Measurements from ENCODE around the gene UTP25.

UTP25 gene

DNA sequence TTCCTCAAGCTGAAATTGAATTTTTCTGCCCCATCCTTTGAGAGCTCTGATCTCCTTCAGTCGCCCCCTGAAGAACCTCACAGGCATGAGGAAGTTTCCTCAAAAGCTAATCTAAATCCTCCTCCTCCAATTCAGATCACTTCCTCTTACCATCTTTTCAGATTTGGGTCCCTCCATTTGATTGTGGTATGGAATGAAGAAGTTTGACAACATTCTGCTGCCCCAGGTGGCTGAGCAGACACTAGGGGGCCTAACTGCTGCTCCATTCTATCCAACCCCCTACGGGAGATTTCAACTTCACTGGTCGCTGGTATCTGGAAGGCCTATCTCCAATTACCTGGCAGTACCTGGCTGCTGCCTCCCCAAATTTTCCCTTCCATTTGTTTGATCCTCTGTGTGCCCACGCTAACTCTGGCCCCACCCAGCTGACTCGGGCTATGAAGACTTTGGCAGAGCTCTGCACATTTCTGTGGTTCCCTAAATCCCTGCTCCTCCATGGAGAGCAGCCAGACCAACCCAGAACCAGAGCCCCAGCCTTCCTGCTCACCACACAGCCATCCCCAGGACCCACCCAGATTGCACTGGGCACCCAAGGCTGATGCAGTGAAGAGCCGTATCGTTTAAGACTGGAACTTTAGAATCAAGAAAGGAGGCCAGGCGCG is 29.7 kb upstream of the UTP25 start:
- DNase-seq (ENCODE audit: extremely low spot score), result no peak
- no peak for TF ChIP-seq CTCF (IDR thresholded peaks at IDR 0.05; ENCODE audit: control extremely low read depth, extremely low read depth, low read depth, missing control alignments)
- ChIA-PET CTCF (interaction anchor here (0.6 to 4.2 kb wide), 5 partner anchors 11 to 25 kb away, joined by 3 to 20 read pairs (median 3); partner anchors contain the start of gene C1orf74), POLR2A (no interaction called here)

- ChIA-PET POLR2A (no interaction called here), CTCF (interaction anchor here (1.0 to 4.5 kb wide), 5 partner anchors 7 to 26 kb away, joined by 3 to 16 read pairs (median 4); partner anchors contain the start of gene UTP25)
- TF ChIP-seq CTCF (IDR thresholded peaks at IDR 0.05; ENCODE audit: control extremely low read depth, extremely low read depth, low read depth, missing control alignments), result no peak
- DNase-seq (ENCODE audit: extremely low spot score), result no peak
Observed at GRCh38 chr1:209800984-209801834, 26.6 kb upstream of the UTP25 start.

- TF ChIP-seq CTCF (IDR thresholded peaks at IDR 0.05; ENCODE audit: control extremely low read depth, extremely low read depth, low read depth, missing control alignments), result no peak
- no peak for DNase-seq (ENCODE audit: extremely low spot score)
- CTCF ChIA-PET, result interaction anchor here (2.3 to 4.5 kb wide), 2 partner anchors 12 to 21 kb away, joined by 11 to 16 read pairs; no protein-coding TSS in a partner anchor
- POLR2A ChIA-PET, result no interaction called here
Observed at GRCh38 chr1:209802117-209802779, 25.5 kb upstream of the UTP25 start.

- no peak for DNase-seq (ENCODE audit: extremely low spot score)
- TF ChIP-seq CTCF (IDR thresholded peaks at IDR 0.05; ENCODE audit: control extremely low read depth, extremely low read depth, low read depth, missing control alignments), result no peak
- CTCF ChIA-PET, result interaction anchor here (2.3 to 4.5 kb wide), 2 partner anchors 11 to 20 kb away, joined by 11 to 16 read pairs; no protein-coding TSS in a partner anchor
- POLR2A ChIA-PET, result no interaction called here
Observed at GRCh38 chr1:209802780-209803152, 25.0 kb upstream of the UTP25 start.

DNA sequence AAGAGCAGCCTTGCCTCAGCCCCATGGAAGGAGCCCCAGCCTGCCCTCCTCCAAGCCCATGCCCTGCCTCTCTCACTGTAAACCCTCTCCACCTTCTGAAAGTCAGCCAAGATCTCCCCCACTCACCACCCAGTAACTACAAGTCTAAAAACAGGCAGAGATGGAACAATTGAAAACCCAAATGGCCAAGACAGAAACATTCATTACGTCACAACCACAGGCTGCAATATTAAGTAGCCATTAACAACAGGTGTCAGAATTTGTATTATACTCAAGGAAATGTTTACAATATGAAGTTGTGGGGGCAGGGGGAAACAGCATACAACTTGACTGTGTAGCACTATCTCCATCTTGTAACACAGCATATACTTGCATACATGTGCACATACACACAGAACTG is 24.2 kb upstream of the UTP25 start:
- ChIA-PET POLR2A (no interaction called here), CTCF (no interaction called here)
- TF ChIP-seq CTCF (IDR thresholded peaks at IDR 0.05; ENCODE audit: control extremely low read depth, extremely low read depth, low read depth, missing control alignments), result no peak
- no peak for DNase-seq (ENCODE audit: extremely low spot score)

GRCh38 chr1:209805341-209805781 is 22.4 kb upstream of the UTP25 start:
- no peak for DNase-seq (ENCODE audit: extremely low spot score)
- TF ChIP-seq CTCF (IDR thresholded peaks at IDR 0.05; ENCODE audit: control extremely low read depth, extremely low read depth, low read depth, missing control alignments), result no peak
- ChIA-PET CTCF (interaction anchor here (1.9 to 12.6 kb wide), 2 partner anchors 10 to 19 kb away, joined by 6 to 190 read pairs; partner anchors contain the start of gene UTP25), POLR2A (no interaction called here)

All from GM10248 (cell line).